SK-N-SH treated with all-trans-retinoic acid at 6 μM for 48 hours (cell line): ENCODE data around the gene KCNJ9.

Experiments used
- ARNTL ChIP-seq: fragments of 450-650 bp; formaldehyde crosslinking; IDR thresholded peaks from 2 replicates; pipeline ENCODE4 v1.5.0; 2020; ENCODE audit warnings: low read depth, mild to moderate bottlenecking, moderate library complexity, borderline replicate concordance
- ESRRG ChIP-seq: fragments of 250-450 bp; sonication (Bioruptor Pico); IDR thresholded peaks from 2 replicates; pipeline ENCODE4 v1.6.1; 2021; ENCODE audit warnings: mild to moderate bottlenecking
- ISL1 ChIP-seq: fragments of 250-450 bp; sonication (Bioruptor Pico); IDR thresholded peaks from 2 replicates; pipeline ENCODE4 v2.1.2; 2022; ENCODE audit warnings: mild to moderate bottlenecking, moderate library complexity
- PATZ1 ChIP-seq: fragments of 250-450 bp; sonication (Bioruptor Pico); IDR thresholded peaks from 2 replicates; pipeline ENCODE4 v1.8.0; 2020; ENCODE audit warnings: mild to moderate bottlenecking, moderate library complexity, borderline replicate concordance
- PPARA ChIP-seq: fragments of 250-450 bp; sonication (Bioruptor Pico); IDR thresholded peaks from 2 replicates; pipeline ENCODE4 v1.5.0; 2020; ENCODE audit warnings: mild to moderate bottlenecking, borderline replicate concordance
- SNAI2 ChIP-seq: fragments of 250-450 bp; sonication (Bioruptor Pico); IDR thresholded peaks from 2 replicates; pipeline ENCODE4 v1.5.0; 2020; ENCODE audit warnings: mild to moderate bottlenecking, moderate library complexity
- TOX ChIP-seq: fragments of 250-450 bp; sonication (Bioruptor Pico); IDR thresholded peaks from 2 replicates; pipeline ENCODE4 v1.8.0; 2021; ENCODE audit warnings: mild to moderate bottlenecking, moderate library complexity, borderline replicate concordance
- ZC3H10 ChIP-seq: fragments of 250-450 bp; sonication (Bioruptor Pico); IDR thresholded peaks from 2 replicates; pipeline ENCODE4 v1.5.1; 2021; ENCODE audit warnings: mild to moderate bottlenecking, moderate library complexity
- ZFP30 ChIP-seq: fragments of 450-650 bp; formaldehyde crosslinking; IDR thresholded peaks from 2 replicates; pipeline ENCODE4 v1.5.0; 2022; ENCODE audit warnings: mild to moderate bottlenecking, moderate library complexity
- ZNF8 ChIP-seq: fragments of 450-650 bp; formaldehyde crosslinking; IDR thresholded peaks from 2 replicates; pipeline ENCODE4 v1.5.0; 2020; ENCODE audit warnings: mild to moderate bottlenecking, moderate library complexity

GRCh38 chr1:160046494-160047110, 34.7 kb upstream of the KCNJ9 start:
- no peak for TF ChIP-seq ZC3H10 (CRISPR knock-in tag)
- TF ChIP-seq SNAI2 = no peak
- no peak for TF ChIP-seq ZFP30 (CRISPR knock-in tag)
- no peak for TF ChIP-seq ARNTL (CRISPR knock-in tag)
- TF ChIP-seq ESRRG (CRISPR knock-in tag) = no peak
- no peak for TF ChIP-seq ISL1 (CRISPR knock-in tag)
- TF ChIP-seq PATZ1 = peak; percentile 99
- no peak for TF ChIP-seq PPARA (CRISPR knock-in tag)
- no peak for TF ChIP-seq ZNF8 (CRISPR knock-in tag)
- no peak for TF ChIP-seq TOX
